ENCODE results near the gene SUPT5H.

Gene SUPT5H

GRCh38 chr19:39470724-39471339 lies 25.4 kb downstream of the SUPT5H start:
- no peak for TF ChIP-seq EZH2 (IDR thresholded peaks at IDR 0.05; ENCODE audit: borderline replicate concordance, low read depth, low read length, severe bottlenecking)
- no peak for TF ChIP-seq CTCF (IDR thresholded peaks at IDR 0.05; ENCODE audit: borderline replicate concordance, extremely low read depth, low read length, poor library complexity, severe bottlenecking)
- H3K27me3 ChIP-seq (ENCODE audit: insufficient read depth, low read length, poor library complexity): no peaks in the 10 kb centered on the region
- ATAC-seq (ENCODE audit: insufficient read depth, low read depth): no peak

GRCh38 chr19:39471756-39472536 lies 26.6 kb downstream of the SUPT5H start:
- H3K27me3 ChIP-seq (ENCODE audit: insufficient read depth, low read length, poor library complexity): no peaks in the 10 kb centered on the region
- no peak overlapping the region for H2AFZ ChIP-seq (ENCODE audit: low read depth, low read length)
- no peak overlapping the region for H3K4me2 ChIP-seq (ENCODE audit: insufficient read depth, low read length)
- no peaks in the 10 kb centered on the region for H3K9me3 ChIP-seq (ENCODE audit: insufficient read depth, low read length, severe bottlenecking)
- no peak overlapping the region for H3K9ac ChIP-seq (ENCODE audit: low read depth, low read length)
- H3K4me1 ChIP-seq (ENCODE audit: insufficient read depth, low read length): no peaks in the 10 kb centered on the region
- H3K79me2 ChIP-seq (ENCODE audit: insufficient read depth, low read length): no peaks in the 10 kb centered on the region
- peaks cover 5% of the 10 kb centered on the region for H4K20me1 ChIP-seq (ENCODE audit: insufficient read depth, low read length)
- no peak overlapping the region for H3K4me3 ChIP-seq (ENCODE audit: low read depth in 1 of 2, low read length in 2 of 2)
- no peak overlapping the region for H3K27ac ChIP-seq (ENCODE audit: low read length)
- H3K36me3 ChIP-seq (ENCODE audit: insufficient read depth, low read length): peaks cover 92% of the 10 kb centered on the region
- TF ChIP-seq EZH2 (IDR thresholded peaks at IDR 0.05; ENCODE audit: borderline replicate concordance, low read depth, low read length, severe bottlenecking) (no peak), CTCF (IDR thresholded peaks at IDR 0.05; ENCODE audit: borderline replicate concordance, extremely low read depth, low read length, poor library complexity, severe bottlenecking) (no peak)
- ATAC-seq (ENCODE audit: insufficient read depth, low read depth) (no peak), DNase-seq (peak; percentile 25)

More at GRCh38 chr19:39470724-39471339, 25.4 kb downstream of the SUPT5H start:
- Histone ChIP-seq H4K20me1 (ENCODE audit: insufficient read depth, low read length) (peaks cover 5% of the 10 kb centered on the region), H3K9me3 (ENCODE audit: insufficient read depth, low read length, severe bottlenecking) (no peaks in the 10 kb centered on the region), H3K4me2 (ENCODE audit: insufficient read depth, low read length) (no peak overlapping the region), H3K4me3 (ENCODE audit: low read depth in 1 of 2, low read length in 2 of 2) (no peak overlapping the region), H3K79me2 (ENCODE audit: insufficient read depth, low read length) (no peaks in the 10 kb centered on the region), H3K4me1 (ENCODE audit: insufficient read depth, low read length) (no peaks in the 10 kb centered on the region), H2AFZ (ENCODE audit: low read depth, low read length) (no peak overlapping the region), H3K27ac (ENCODE audit: low read length) (no peak overlapping the region), H3K9ac (ENCODE audit: low read depth, low read length) (no peak overlapping the region), H3K36me3 (ENCODE audit: insufficient read depth, low read length) (peaks cover 93% of the 10 kb centered on the region)
- no peak for DNase-seq

GRCh38 chr19:39472746-39473442 lies 27.5 kb downstream of the SUPT5H start:
- Histone ChIP-seq H3K27ac (ENCODE audit: low read length) (no peak overlapping the region), H3K4me2 (ENCODE audit: insufficient read depth, low read length) (no peak overlapping the region), H3K36me3 (ENCODE audit: insufficient read depth, low read length) (peaks cover 86% of the 10 kb centered on the region), H3K4me1 (ENCODE audit: insufficient read depth, low read length) (no peaks in the 10 kb centered on the region), H3K27me3 (ENCODE audit: insufficient read depth, low read length, poor library complexity) (no peaks in the 10 kb centered on the region), H3K9ac (ENCODE audit: low read depth, low read length) (no peak overlapping the region), H2AFZ (ENCODE audit: low read depth, low read length) (no peak overlapping the region), H4K20me1 (ENCODE audit: insufficient read depth, low read length) (peaks cover 5% of the 10 kb centered on the region), H3K79me2 (ENCODE audit: insufficient read depth, low read length) (no peaks in the 10 kb centered on the region), H3K9me3 (ENCODE audit: insufficient read depth, low read length, severe bottlenecking) (no peaks in the 10 kb centered on the region), H3K4me3 (ENCODE audit: low read depth in 1 of 2, low read length in 2 of 2) (no peak overlapping the region)
- TF ChIP-seq CTCF (IDR thresholded peaks at IDR 0.05; ENCODE audit: borderline replicate concordance, extremely low read depth, low read length, poor library complexity, severe bottlenecking): no peak
- no peak for TF ChIP-seq EZH2 (IDR thresholded peaks at IDR 0.05; ENCODE audit: borderline replicate concordance, low read depth, low read length, severe bottlenecking)
- DNase-seq: no peak
- no peak for ATAC-seq (ENCODE audit: insufficient read depth, low read depth)
